OCI-LY3 (cell line): Measurements from ENCODE around the gene C14orf132.

Source experiments
- H2AFZ ChIP-seq: fragments of 200-600, 300-600 bp; shearing (Covaris generic); 2 replicates; pipeline ENCODE4 v1.6.0; 2014; ENCODE audit warnings: antibody characterized with exemption, low read depth, low read length
- H3K27ac ChIP-seq: fragments of 200-600, 300-600 bp; sonication (generic); 2 replicates; pipeline ENCODE4 v1.5.1; 2014; ENCODE audit warnings: mild to moderate bottlenecking, low read length, moderate library complexity, mixed read lengths
- H3K27me3 ChIP-seq: fragments of 200-600, 300-600 bp; sonication (generic); 2 replicates; pipeline ENCODE4 v1.6.1; 2014; ENCODE audit warnings: low read depth, low read length, mixed read lengths
- H3K36me3 ChIP-seq: fragments of 200-600, 300-600 bp; sonication (generic); replicated peaks from 2 replicates; pipeline ENCODE3; 2014; ENCODE audit warnings: low read depth, low read length, mixed read lengths
- H3K4me1 ChIP-seq: fragments of 300-600, 200-600 bp; sonication (generic); 2 replicates; pipeline ENCODE4 v1.6.1; 2014; ENCODE audit warnings: low read length, mixed read lengths
- H3K4me2 ChIP-seq: fragments of 200-600, 300-600 bp; sonication (generic); 2 replicates; pipeline ENCODE4 v1.6.1; 2014; ENCODE audit warnings: low read length, mixed read lengths
- H3K4me3 ChIP-seq: fragments of 300-600, 200-600 bp; sonication (generic); 2 replicates; pipeline ENCODE4 v1.5.1; 2014; ENCODE audit warnings: antibody characterized with exemption, mild to moderate bottlenecking, low read length, moderate library complexity
- H3K79me2 ChIP-seq: fragments of 300-600, 200-600 bp; shearing (Covaris generic); 2 replicates; pipeline ENCODE4 v1.6.1; 2014; ENCODE audit warnings: mild to moderate bottlenecking, low read length, mixed read lengths
- H3K9ac ChIP-seq: fragments of 300-600, 200-600 bp; shearing (Covaris generic); 2 replicates; pipeline ENCODE4 v1.6.0; 2014; ENCODE audit warnings: mild to moderate bottlenecking, low read length, moderate library complexity
- H3K9me3 ChIP-seq: fragments of 200-600, 300-600 bp; shearing (Covaris generic); 2 replicates; pipeline ENCODE4 v1.6.1; 2014; ENCODE audit warnings: low read length, mixed read lengths; ENCODE audit not compliant: insufficient read depth
- H4K20me1 ChIP-seq: fragments of 200-600, 300-600 bp; sonication (generic); 2 replicates; pipeline ENCODE4 v1.6.1; 2016; ENCODE audit warnings: low read length, mixed read lengths; ENCODE audit not compliant: insufficient read depth
- CTCF ChIP-seq: fragments of 200-600, 300-600 bp; sonication (generic); IDR thresholded peaks from 2 replicates; pipeline ENCODE4 v1.5.1; 2014; ENCODE audit warnings: antibody characterized with exemption, low read length, low read depth
- EZH2phosphoT487 ChIP-seq: fragments of 200-600 bp; shearing (Covaris generic); IDR thresholded peaks from 2 replicates; pipeline ENCODE4 v1.6.1; 2018; ENCODE audit warnings: antibody characterized with exemption, mixed run types, low read depth

The C14orf132 gene

GRCh38 chr14:96125536-96125935, 86.4 kb downstream of the C14orf132 start:
- Histone ChIP-seq H3K36me3 (no peaks in the 10 kb centered on the region), H3K27ac (no peak overlapping the region), H3K4me2 (no peak overlapping the region)

GRCh38 chr14:96126339-96126782, 87.2 kb downstream of the C14orf132 start:
- H3K9ac ChIP-seq = no peak overlapping the region
- H3K27me3 ChIP-seq = peaks cover 4% of the 10 kb centered on the region; the same call in 1 of the 2 replicates
- no peak overlapping the region for H3K27ac ChIP-seq
- no peaks in the 10 kb centered on the region for H3K9me3 ChIP-seq
- TF ChIP-seq CTCF = no peak
- TF ChIP-seq EZH2phosphoT487 = no peak
- H3K4me1 ChIP-seq = peaks cover 19% of the 10 kb centered on the region
- no peak overlapping the region for H2AFZ ChIP-seq
- peak overlapping the region; percentile 32; the same call in 1 of the 2 replicates for H3K4me3 ChIP-seq
- no peaks in the 10 kb centered on the region for H4K20me1 ChIP-seq
- peak overlapping the region; percentile 61 for H3K4me2 ChIP-seq
- no peaks in the 10 kb centered on the region for H3K79me2 ChIP-seq
- no peaks in the 10 kb centered on the region for H3K36me3 ChIP-seq

More at GRCh38 chr14:96125536-96125935, 86.4 kb downstream of the C14orf132 start:
- H3K27me3 ChIP-seq = peaks cover 4% of the 10 kb centered on the region; the same call in 1 of the 2 replicates
- no peak overlapping the region for H3K9ac ChIP-seq
- peaks cover 19% of the 10 kb centered on the region for H3K4me1 ChIP-seq
- no peaks in the 10 kb centered on the region for H4K20me1 ChIP-seq
- H3K4me3 ChIP-seq = no peak overlapping the region
- H3K79me2 ChIP-seq = no peaks in the 10 kb centered on the region
- no peaks in the 10 kb centered on the region for H3K9me3 ChIP-seq
- TF ChIP-seq EZH2phosphoT487 = no peak
- no peak for TF ChIP-seq CTCF
- no peak overlapping the region for H2AFZ ChIP-seq

- peak overlapping the region; percentile 32; the same call in 1 of the 2 replicates for H3K4me3 ChIP-seq
- H3K27ac ChIP-seq = no peak overlapping the region
- H4K20me1 ChIP-seq = no peaks in the 10 kb centered on the region
- peaks cover 6% of the 10 kb centered on the region; the same call in 1 of the 2 replicates for H3K27me3 ChIP-seq
- H3K4me1 ChIP-seq = peaks cover 19% of the 10 kb centered on the region
- H3K79me2 ChIP-seq = no peaks in the 10 kb centered on the region
- no peaks in the 10 kb centered on the region for H3K9me3 ChIP-seq
- peak overlapping the region; percentile 61 for H3K4me2 ChIP-seq
- no peaks in the 10 kb centered on the region for H3K36me3 ChIP-seq
- TF ChIP-seq CTCF (no peak), EZH2phosphoT487 (no peak)
- H3K9ac ChIP-seq = no peak overlapping the region
- H2AFZ ChIP-seq = no peak overlapping the region
Observed at GRCh38 chr14:96126783-96127271, 87.7 kb downstream of the C14orf132 start.

GRCh38 chr14:96129128-96129736, 90.1 kb downstream of the C14orf132 start:
- Histone ChIP-seq H3K27ac (no peak overlapping the region), H3K4me1 (peaks cover 14% of the 10 kb centered on the region), H3K79me2 (no peaks in the 10 kb centered on the region), H3K4me3 (no peak overlapping the region), H3K9ac (no peak overlapping the region), H3K36me3 (no peaks in the 10 kb centered on the region), H3K4me2 (no peak overlapping the region), H2AFZ (no peak overlapping the region), H3K27me3 (peaks cover 17% of the 10 kb centered on the region; the same call in 1 of the 2 replicates), H3K9me3 (no peaks in the 10 kb centered on the region), H4K20me1 (no peaks in the 10 kb centered on the region)
- no peak for TF ChIP-seq EZH2phosphoT487
- no peak for TF ChIP-seq CTCF
